ENCODE results near the gene SRPK2.

The SRPK2 gene

GRCh38 chr7:105177026-105177425, 211.7 kb downstream of the SRPK2 start:
- TF ChIP-seq CTCF (IDR thresholded peaks at IDR 0.05), result no peak

- TF ChIP-seq CTCF (IDR thresholded peaks at IDR 0.05), result no peak
These were observed 215.1 kb downstream of the SRPK2 start for GRCh38 chr7:105173586-105173985.

- no peak for TF ChIP-seq CTCF (IDR thresholded peaks at IDR 0.05)
These were observed 224.0 kb downstream of the SRPK2 start for GRCh38 chr7:105164751-105165150.

- TF ChIP-seq CTCF (IDR thresholded peaks at IDR 0.05), result no peak
These were observed 225.0 kb downstream of the SRPK2 start for GRCh38 chr7:105163718-105164117.

- no peak for TF ChIP-seq CTCF (IDR thresholded peaks at IDR 0.05)
These were observed 227.4 kb downstream of the SRPK2 start for GRCh38 chr7:105161366-105161765.

GRCh38 chr7:105157278-105157677, 231.4 kb downstream of the SRPK2 start:
- no peak for TF ChIP-seq CTCF (IDR thresholded peaks at IDR 0.05)

- no peak for TF ChIP-seq CTCF (IDR thresholded peaks at IDR 0.05)
These were observed 232.0 kb downstream of the SRPK2 start for GRCh38 chr7:105156731-105157130.

GRCh38 chr7:105154084-105154483, 234.6 kb downstream of the SRPK2 start:
- no peak for TF ChIP-seq CTCF (IDR thresholded peaks at IDR 0.05)
